Activated naive CD4-positive, alpha-beta T cell treated with anti-CD3 and anti-CD28 coated beads, Interleukin-2, amount 50 U/mL, for 72 hours (primary cell): ENCODE results near the gene SLC39A7. TPM values are rescaled to one million over a fixed set of nuclear protein-coding genes. Genes with fewer than 3 reads are reported as not detected.

Experiments used
- ATAC-seq, 2 donors: fragments of 150-1000 bp; cut with Tn5 transposase; 2 replicates each; pipeline ENCODE4 v1.10.0; 2021; ENCODE audit warnings: mild to moderate bottlenecking in 2 of 2, moderate library complexity in 2 of 2
- DNase-seq, 2 donors: peaks; one replicate each; pipeline ENCODE4 v3.0.0; 2021 to 2022; ENCODE audit warnings: low spot score in 2 of 2
- H3K27ac Mint-ChIP-seq, 2 donors: one replicate each; pipeline ENCODE4 v1.8.0; 2022; ENCODE audit warnings: mild to moderate bottlenecking in 2 of 2, mixed read lengths in 2 of 2
- H3K36me3 Mint-ChIP-seq, 2 donors: one replicate each; pipeline ENCODE4 v1.8.0; 2022; ENCODE audit warnings: mixed read lengths in 2 of 2
- H3K9me3 Mint-ChIP-seq, 2 donors: one replicate each; pipeline ENCODE4 v1.8.0; 2022; ENCODE audit warnings: mixed read lengths in 2 of 2
- total RNA-seq, 2 donors: library from RNA; stranded (reverse); gene quantifications; one replicate each; pipeline ENCODE4 v1.2.3, GENCODE V29; 2022

Gene SLC39A7
- total RNA-seq, 2 donors from 2014 or later: 45.8 to 78.2 TPM

DNA sequence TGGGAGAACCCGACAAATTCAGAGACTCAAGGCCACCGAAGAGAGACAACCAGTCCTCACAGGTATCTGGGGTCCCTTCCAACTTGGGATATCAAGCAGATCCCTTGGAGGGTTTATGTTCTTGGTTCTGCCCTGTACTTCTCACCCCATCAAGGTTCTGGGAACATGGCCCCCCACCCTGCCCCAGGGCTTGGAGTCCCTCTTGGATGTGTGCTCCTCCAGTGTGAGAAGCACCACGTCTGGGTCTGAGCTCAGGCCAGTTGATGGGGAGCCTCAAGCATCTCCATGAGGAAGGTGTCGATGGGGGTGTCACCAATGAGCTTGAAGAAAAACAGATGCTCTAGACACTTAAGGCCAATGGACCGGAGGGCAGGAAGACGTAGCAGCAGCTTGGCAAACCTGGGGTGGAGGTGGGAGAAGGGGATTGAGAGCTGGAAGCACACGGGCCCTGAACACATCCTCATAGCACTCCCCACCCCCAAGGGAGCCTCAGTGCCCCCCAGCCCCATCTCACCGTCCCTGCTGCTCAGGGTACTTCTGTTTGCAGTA lies 6.2 kb upstream of the SLC39A7 start:
- Mint-ChIP-seq H3K36me3 (peaks cover 7 to 24% of the 10 kb centered on the region in 2 donors), H3K27ac (no peak overlapping the region), H3K9me3 (no peaks in the 10 kb centered on the region)
- DNase-seq (no peak), ATAC-seq (no peak)

GRCh38 chr6:33195304-33196165 lies 5.1 kb upstream of the SLC39A7 start:
- H3K9me3 Mint-ChIP-seq: no peaks in the 10 kb centered on the region
- ATAC-seq (no peak), DNase-seq (no peak)
- no peak overlapping the region for H3K27ac Mint-ChIP-seq
- H3K36me3 Mint-ChIP-seq: peaks cover 7 to 28% of the 10 kb centered on the region in 2 donors

DNA sequence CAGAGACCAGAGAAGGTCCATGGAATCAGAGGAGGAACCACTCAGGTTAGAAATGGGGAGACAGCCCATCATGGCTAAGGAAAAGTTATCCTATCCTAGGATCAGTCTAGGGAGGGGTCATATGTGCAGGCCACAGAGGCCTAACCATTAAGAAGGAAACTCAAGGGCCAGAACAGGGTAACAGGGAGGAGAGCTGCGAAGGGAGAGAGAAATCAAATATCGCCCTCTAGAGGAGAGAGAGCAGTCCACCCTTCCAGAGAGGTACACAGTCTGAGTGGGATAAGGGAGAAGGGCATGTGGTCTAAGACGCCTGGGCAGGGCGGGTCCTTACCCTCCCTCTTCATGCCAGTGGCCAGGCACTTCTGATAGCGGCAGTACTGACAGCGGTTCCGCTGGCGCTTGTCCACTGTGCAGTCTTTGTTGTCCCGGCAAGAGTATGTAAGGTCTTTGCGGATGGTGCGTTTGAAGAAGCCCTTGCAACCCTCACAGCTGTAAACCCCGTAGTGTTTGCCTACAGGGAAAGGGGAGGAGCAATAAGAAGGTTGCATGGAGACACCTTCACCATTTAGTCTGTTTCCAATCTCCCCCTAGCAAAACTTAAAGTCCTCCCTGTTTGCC lies 3.1 kb upstream of the SLC39A7 start:
- ATAC-seq: peak; percentile 48 to 56
- peak overlapping the region in 1 of 2 donors; percentile 98 for H3K27ac Mint-ChIP-seq
- DNase-seq: no peak
- peaks cover 27 to 48% of the 10 kb centered on the region in 2 donors for H3K36me3 Mint-ChIP-seq
- no peaks in the 10 kb centered on the region for H3K9me3 Mint-ChIP-seq

DNA sequence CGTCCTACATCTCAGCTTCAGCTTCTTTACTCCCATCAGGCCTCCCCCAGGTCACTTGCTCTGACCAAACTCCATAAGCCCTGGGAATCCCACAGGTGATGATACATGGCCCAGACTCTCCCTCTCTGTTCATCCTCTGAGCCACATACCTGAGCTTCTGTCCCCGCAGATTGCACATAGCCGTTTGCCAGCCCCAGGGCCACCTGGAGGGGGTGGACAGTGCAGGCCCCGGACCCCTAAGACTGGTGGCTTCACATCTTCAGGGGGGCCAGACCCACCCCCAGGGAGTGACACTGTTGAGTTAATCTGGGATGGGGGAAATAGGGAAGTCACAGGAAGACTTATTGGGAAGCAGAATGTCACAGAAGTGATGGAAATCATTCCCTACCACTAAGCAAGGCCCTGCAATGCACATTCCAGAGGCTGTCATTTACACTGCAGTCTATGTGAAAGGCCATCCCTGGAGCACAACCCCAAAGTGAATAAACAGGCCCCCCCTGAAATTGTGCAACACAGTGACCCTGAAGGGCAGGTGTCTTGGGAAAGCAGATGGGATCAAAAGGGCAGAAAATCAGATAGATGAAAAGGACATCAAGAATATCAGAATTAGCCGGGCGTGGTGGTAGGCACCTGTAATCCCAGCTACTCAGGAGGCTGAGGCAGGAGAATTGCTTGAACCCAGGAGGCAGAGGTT lies 2.4 kb upstream of the SLC39A7 start:
- ATAC-seq: no peak
- peaks cover 35 to 56% of the 10 kb centered on the region in 2 donors for H3K36me3 Mint-ChIP-seq
- H3K27ac Mint-ChIP-seq: peak overlapping the region; percentile 73 to 98

GRCh38 chr6:33198853-33199436 lies 1.7 kb upstream of the SLC39A7 start:
- Mint-ChIP-seq H3K9me3 (no peaks in the 10 kb centered on the region), H3K36me3 (peaks cover 40 to 62% of the 10 kb centered on the region in 2 donors), H3K27ac (peak overlapping the region; percentile 86 to 98)
- no peak for ATAC-seq
- DNase-seq: no peak

More for the DNA sequence above, 2.4 kb upstream of the SLC39A7 start:
- H3K9me3 Mint-ChIP-seq: no peaks in the 10 kb centered on the region
- no peak for DNase-seq

- Mint-ChIP-seq H3K9me3 (no peaks in the 10 kb centered on the region), H3K36me3 (peaks cover 40 to 62% of the 10 kb centered on the region in 2 donors), H3K27ac (peak overlapping the region; percentile 90 to 98)
- peak in 1 of 2 donors; percentile 79 for DNase-seq
- peak; percentile 50 to 56 for ATAC-seq
Measured at GRCh38 chr6:33199687-33200218, 914 bp upstream of the SLC39A7 start.

- no peak for DNase-seq
- no peaks in the 10 kb centered on the region for H3K9me3 Mint-ChIP-seq
- ATAC-seq: no peak
- H3K36me3 Mint-ChIP-seq: peaks cover 34 to 52% of the 10 kb centered on the region in 2 donors
- H3K27ac Mint-ChIP-seq: peak overlapping the region; percentile 98 to 100
Measured at GRCh38 chr6:33201147-33201545, 479 bp downstream of the SLC39A7 start.

- no peaks in the 10 kb centered on the region for H3K9me3 Mint-ChIP-seq
- DNase-seq (no peak), ATAC-seq (no peak)
- H3K36me3 Mint-ChIP-seq: peaks cover 34 to 49% of the 10 kb centered on the region in 2 donors
- peak overlapping the region; percentile 98 to 100 for H3K27ac Mint-ChIP-seq
Measured at GRCh38 chr6:33201935-33202334, 1.3 kb downstream of the SLC39A7 start.

DNA sequence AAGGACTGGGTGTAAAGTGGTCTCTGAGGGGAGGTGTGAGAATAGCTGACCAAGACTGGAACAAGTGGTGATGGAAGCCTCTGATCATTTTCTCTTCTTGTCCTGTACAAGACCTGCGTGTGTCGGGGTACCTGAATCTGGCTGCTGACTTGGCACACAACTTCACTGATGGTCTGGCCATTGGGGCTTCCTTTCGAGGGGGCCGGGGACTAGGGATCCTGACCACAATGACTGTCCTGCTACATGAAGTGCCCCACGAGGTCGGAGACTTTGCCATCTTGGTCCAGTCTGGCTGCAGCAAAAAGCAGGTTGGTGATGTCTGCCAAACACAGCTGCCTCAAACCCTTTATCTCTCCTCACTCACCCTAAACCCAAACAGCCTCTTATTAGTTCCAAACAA lies 2.1 kb downstream of the SLC39A7 start:
- Mint-ChIP-seq H3K9me3 (no peaks in the 10 kb centered on the region), H3K36me3 (peaks cover 34 to 49% of the 10 kb centered on the region in 2 donors), H3K27ac (peak overlapping the region in 1 of 2 donors; percentile 98)
- ATAC-seq: no peak
- no peak for DNase-seq

- Mint-ChIP-seq H3K27ac (peak overlapping the region; percentile 66 to 98), H3K36me3 (peaks cover 34 to 44% of the 10 kb centered on the region in 2 donors), H3K9me3 (no peaks in the 10 kb centered on the region)
- DNase-seq (no peak), ATAC-seq (no peak)
Measured at GRCh38 chr6:33203443-33204164, 2.9 kb downstream of the SLC39A7 start.

DNA sequence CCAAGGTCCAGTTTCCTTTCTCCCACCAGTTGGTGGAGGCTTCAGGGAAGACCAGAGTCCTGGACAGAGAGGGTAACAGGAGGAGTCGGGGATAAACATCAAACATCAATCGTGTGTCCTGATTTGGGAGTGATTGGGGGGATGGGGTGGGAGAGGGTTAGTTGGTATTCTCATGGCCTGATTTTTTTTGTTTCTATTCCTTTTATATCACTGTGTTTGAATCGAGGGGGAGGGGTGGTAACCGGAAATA lies 3.4 kb downstream of the SLC39A7 start:
- no peaks in the 10 kb centered on the region for H3K9me3 Mint-ChIP-seq
- ATAC-seq: no peak

GRCh38 chr6:33204415-33205190 lies 3.9 kb downstream of the SLC39A7 start, which contains the start of gene HSD17B8:
HSD17B8 (plus strand) TSS chr6:33204655; CDS start chr6:33204669, 14 bp downstream.
- DNase-seq (peak; percentile 87 to 93), ATAC-seq (peak; percentile 43 to 59)
- Mint-ChIP-seq H3K27ac (peak within 1 kb of the TSS; percentile 98 to 99), H3K9me3 (no peaks in the 10 kb centered on the region), H3K36me3 (peaks cover 35 to 47% of the 10 kb centered on the region in 2 donors)

More for the DNA sequence above, 3.4 kb downstream of the SLC39A7 start:
- Mint-ChIP-seq H3K27ac (peak overlapping the region; percentile 66 to 98), H3K36me3 (peaks cover 34 to 44% of the 10 kb centered on the region in 2 donors)
- no peak for DNase-seq

GRCh38 chr6:33205191-33206026 lies 4.7 kb downstream of the SLC39A7 start:
- ATAC-seq (peak; percentile 68 to 73), DNase-seq (peak; percentile 69 to 86)
- H3K36me3 Mint-ChIP-seq: peaks cover 39 to 50% of the 10 kb centered on the region in 2 donors
- H3K27ac Mint-ChIP-seq: peak overlapping the region; percentile 98 to 99
- H3K9me3 Mint-ChIP-seq: no peaks in the 10 kb centered on the region
